OCI-LY7 (cell line): ENCODE results near the gene RNASE9. TPM values are rescaled to one million over a fixed set of nuclear protein-coding genes. Genes with fewer than 3 reads are reported as not detected.

ENCODE experiments used
- BruUV-seq: library from RNA; stranded (reverse); fragments of 400-500 nt; replicated peaks from 2 replicates; lab custom pipeline; 2021; lab: Mats Ljungman, UMichigan
- CTCF ChIA-PET: fragments of 300-600 bp; sonication (Branson Sonifier 250); formaldehyde crosslinking; loops from one replicate; lab custom pipeline; 2022; ENCODE audit warnings: antibody characterized with exemption; ENCODE audit not compliant: unreplicated experiment; lab: Charles Lee
- POLR2A ChIA-PET: fragments of 300-600 bp; sonication (Branson Sonifier 250); formaldehyde crosslinking; loops from one replicate; lab custom pipeline; 2022; ENCODE audit warnings: antibody characterized with exemption; lab: Charles Lee
- DNase-seq: peaks from one replicate; pipeline ENCODE4 v3.0.0-alpha.2; 2015; ENCODE audit warnings: low spot score
- H2AFZ ChIP-seq: fragments of 200-600 bp; sonication (generic), shearing (Covaris generic); 2 replicates; pipeline ENCODE4 v1.6.1; 2014; ENCODE audit warnings: mild to moderate bottlenecking, antibody characterized with exemption, low read length, moderate library complexity
- H3K27ac ChIP-seq: fragments of 200-600 bp; sonication (generic); 2 replicates; pipeline ENCODE4 v1.5.1; 2014; ENCODE audit warnings: mixed run types, low read depth, mild to moderate bottlenecking, moderate library complexity, low read length, inconsistent platforms; ENCODE audit not compliant: poor library complexity, severe bottlenecking
- H3K36me3 ChIP-seq: fragments of 200-600 bp; sonication (generic); 2 replicates; pipeline ENCODE4 v1.6.1; 2014; ENCODE audit warnings: mild to moderate bottlenecking, antibody characterized with exemption, low read length, moderate library complexity, mixed read lengths; ENCODE audit not compliant: insufficient read depth
- H3K4me1 ChIP-seq: fragments of 200-600 bp; sonication (generic); 2 replicates; pipeline ENCODE4 v1.5.1; 2014; ENCODE audit warnings: mild to moderate bottlenecking, low read length; ENCODE audit not compliant: insufficient read depth, poor library complexity, severe bottlenecking
- H3K4me2 ChIP-seq: fragments of 200-600 bp; sonication (generic); 2 replicates; pipeline ENCODE4 v1.6.1; 2014; ENCODE audit warnings: mild to moderate bottlenecking, low read length
- H3K4me3 ChIP-seq: fragments of 200-600 bp; sonication (generic); 2 replicates; pipeline ENCODE4 v1.5.1; 2014; ENCODE audit warnings: mild to moderate bottlenecking, low read depth, low read length; ENCODE audit not compliant: poor library complexity, severe bottlenecking
- H3K79me2 ChIP-seq: fragments of 200-600 bp; sonication (generic); 2 replicates; pipeline ENCODE4 v1.6.1; 2016; ENCODE audit warnings: low read depth, mild to moderate bottlenecking, low read length, moderate library complexity, mixed read lengths; ENCODE audit not compliant: insufficient read depth
- H3K9me2 ChIP-seq: fragments of 200-600 bp; sonication (generic); 2 replicates; pipeline ENCODE4 v1.6.1; 2016; ENCODE audit warnings: mild to moderate bottlenecking, low read length, mixed read lengths; ENCODE audit not compliant: insufficient read depth
- H3K9me3 ChIP-seq: fragments of 200-600 bp; sonication (generic); 2 replicates; pipeline ENCODE4 v1.6.1; 2014; ENCODE audit warnings: mild to moderate bottlenecking, mixed run types, low read length, mixed read lengths
- H4K20me1 ChIP-seq: fragments of 200-600 bp; sonication (generic); 2 replicates; pipeline ENCODE4 v1.6.1; 2014; ENCODE audit warnings: mild to moderate bottlenecking, antibody characterized with exemption, low read length, moderate library complexity, mixed read lengths; ENCODE audit not compliant: insufficient read depth
- EZH2phosphoT487 ChIP-seq: fragments of 200-600 bp; sonication (generic); IDR thresholded peaks from 2 replicates; pipeline ENCODE4 v1.6.1; 2018; ENCODE audit warnings: low read depth, borderline replicate concordance, mild to moderate bottlenecking, mixed run types, antibody characterized with exemption, low read length, moderate library complexity, mixed read lengths
- intact Hi-C: fragments of 100-400 bp; cut with micrococcal nuclease; formaldehyde crosslinking; loops from one replicate; pipeline ENCODE4 v1.10.0; 2022; ENCODE audit not compliant: unreplicated experiment
- total RNA-seq, 2 experiments: library from RNA; depleted of rRNA in 1 of 2; stranded (reverse); fragments of >200 nt in 1 of 2; shearing (Covaris generic) in 1 of 2; gene quantifications; 2 replicates each; pipeline ENCODE4 v1.2.3, GENCODE V29; 2014 to 2022
- TF ChIP-seq, protein P1 (sequence below): fragments of 200-600 bp; sonication (generic); conservative IDR thresholded peaks from 2 replicates; pipeline ENCODE4 v1.5.1; 2014; ENCODE audit warnings: mild to moderate bottlenecking, antibody characterized with exemption, low read length, moderate library complexity, mixed read lengths

The RNASE9 gene
- total RNA-seq, 2 experiments from 2014 or later: not detected

DNA sequence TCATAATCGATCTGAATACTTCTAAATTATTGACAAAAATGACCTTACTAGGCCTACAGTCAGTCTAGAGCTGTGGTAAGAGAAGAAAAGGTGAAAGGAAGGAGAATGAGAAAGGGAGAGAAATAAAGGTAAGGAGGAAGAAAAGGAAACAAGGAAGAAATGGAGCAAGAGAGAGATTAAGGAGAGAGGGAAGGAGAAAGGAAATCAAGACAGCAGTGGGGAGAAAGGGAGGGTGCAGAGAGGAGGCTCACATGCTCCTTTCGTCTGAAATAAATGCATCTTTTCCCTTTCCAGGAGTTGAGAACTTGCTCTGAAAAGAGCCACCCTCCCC lies 3.7 kb downstream of the RNASE9 start:
- no peak for DNase-seq
- intact Hi-C loops: no loop called here
- POLR2A ChIA-PET: interaction anchor here (1.0 kb wide), 1 partner anchor 650 kb away, joined by 3 read pairs; no protein-coding TSS in a partner anchor
- H3K4me1 ChIP-seq: no peaks in the 10 kb centered on the region
- no peaks in the 10 kb centered on the region for H3K79me2 ChIP-seq
- H4K20me1 ChIP-seq: no peaks in the 10 kb centered on the region
- no peaks in the 10 kb centered on the region for H3K36me3 ChIP-seq
- BruUV-seq: no TSS peak
- no peak overlapping the region for H3K27ac ChIP-seq
- H3K9me2 ChIP-seq: no peaks in the 10 kb centered on the region
- TF ChIP-seq EZH2phosphoT487: no peak
- TF ChIP-seq, protein P1, sequence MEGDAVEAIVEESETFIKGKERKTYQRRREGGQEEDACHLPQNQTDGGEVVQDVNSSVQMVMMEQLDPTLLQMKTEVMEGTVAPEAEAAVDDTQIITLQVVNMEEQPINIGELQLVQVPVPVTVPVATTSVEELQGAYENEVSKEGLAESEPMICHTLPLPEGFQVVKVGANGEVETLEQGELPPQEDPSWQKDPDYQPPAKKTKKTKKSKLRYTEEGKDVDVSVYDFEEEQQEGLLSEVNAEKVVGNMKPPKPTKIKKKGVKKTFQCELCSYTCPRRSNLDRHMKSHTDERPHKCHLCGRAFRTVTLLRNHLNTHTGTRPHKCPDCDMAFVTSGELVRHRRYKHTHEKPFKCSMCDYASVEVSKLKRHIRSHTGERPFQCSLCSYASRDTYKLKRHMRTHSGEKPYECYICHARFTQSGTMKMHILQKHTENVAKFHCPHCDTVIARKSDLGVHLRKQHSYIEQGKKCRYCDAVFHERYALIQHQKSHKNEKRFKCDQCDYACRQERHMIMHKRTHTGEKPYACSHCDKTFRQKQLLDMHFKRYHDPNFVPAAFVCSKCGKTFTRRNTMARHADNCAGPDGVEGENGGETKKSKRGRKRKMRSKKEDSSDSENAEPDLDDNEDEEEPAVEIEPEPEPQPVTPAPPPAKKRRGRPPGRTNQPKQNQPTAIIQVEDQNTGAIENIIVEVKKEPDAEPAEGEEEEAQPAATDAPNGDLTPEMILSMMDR: no peak
- CTCF ChIA-PET: no interaction called here
- H3K9me3 ChIP-seq: no peaks in the 10 kb centered on the region
- no peak overlapping the region for H2AFZ ChIP-seq
- no peak overlapping the region for H3K4me2 ChIP-seq
- no peak overlapping the region for H3K4me3 ChIP-seq

DNA sequence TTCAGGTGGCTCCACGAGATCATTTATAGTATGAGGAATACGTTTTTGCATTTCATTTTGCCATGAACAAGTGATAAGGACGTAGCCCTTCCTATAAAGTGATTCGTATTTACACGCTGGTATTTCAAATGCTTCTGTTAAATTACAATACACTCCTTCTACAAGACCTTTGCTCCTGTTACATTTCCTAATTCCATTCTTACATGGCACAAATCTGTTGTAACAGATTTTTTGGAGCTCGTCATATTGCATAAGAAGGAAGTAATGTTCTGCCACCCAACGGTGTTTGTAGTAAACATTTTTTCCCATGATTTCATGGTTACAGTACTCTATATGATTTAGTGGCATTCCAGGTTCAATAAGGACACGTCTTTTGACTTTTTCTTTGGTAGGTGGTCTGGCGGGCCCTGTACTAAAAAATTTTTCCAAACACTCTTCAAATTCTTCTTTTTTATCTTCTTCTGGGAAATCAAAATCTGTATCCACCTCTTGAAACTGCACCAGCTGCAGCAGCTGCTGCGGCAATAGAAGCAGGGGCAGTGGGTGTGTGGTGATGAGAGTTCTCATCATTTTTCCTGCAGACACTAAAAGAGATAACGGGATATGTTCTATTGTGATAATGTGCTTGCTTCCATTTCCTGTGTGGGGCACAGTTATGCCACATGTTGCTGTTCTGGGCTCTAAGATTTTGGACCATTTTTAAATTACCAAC lies 4.2 kb downstream of the RNASE9 start:
- Histone ChIP-seq H3K9me3 (no peaks in the 10 kb centered on the region), H3K4me1 (no peaks in the 10 kb centered on the region), H3K36me3 (no peaks in the 10 kb centered on the region), H3K4me3 (no peak overlapping the region), H2AFZ (no peak overlapping the region), H4K20me1 (no peaks in the 10 kb centered on the region), H3K27ac (no peak overlapping the region), H3K79me2 (no peaks in the 10 kb centered on the region), H3K4me2 (no peak overlapping the region), H3K9me2 (no peaks in the 10 kb centered on the region)
- ChIA-PET POLR2A (interaction anchor here (1.0 to 1.3 kb wide), 2 partner anchors 26 to 649 kb away, joined by 3 to 5 read pairs; no protein-coding TSS in a partner anchor), CTCF (no interaction called here)
- DNase-seq: no peak
- intact Hi-C loops: no loop called here
- no TSS peak for BruUV-seq
- no peak for TF ChIP-seq EZH2phosphoT487
- TF ChIP-seq, protein P1: no peak

DNA sequence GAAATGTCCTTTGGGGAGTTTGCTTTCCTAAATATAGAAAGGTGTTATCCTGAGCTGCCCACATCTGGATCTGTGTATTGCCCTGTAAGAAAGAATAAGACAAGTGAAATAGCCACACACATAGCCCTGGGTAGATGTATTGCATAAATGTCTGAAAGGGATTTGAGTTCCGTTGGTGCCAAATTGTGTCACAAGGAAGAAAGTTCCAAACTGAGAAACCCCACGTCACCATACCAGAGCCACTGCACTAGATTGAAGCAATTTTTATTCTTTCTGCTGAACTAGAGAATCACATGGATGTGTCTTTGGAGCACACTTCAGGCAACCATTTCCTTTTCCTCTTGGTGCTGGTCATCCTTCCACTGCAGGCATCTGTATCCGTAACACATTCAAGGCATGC lies 5.0 kb downstream of the RNASE9 start:
- H3K27ac ChIP-seq: no peak overlapping the region
- H3K36me3 ChIP-seq: no peaks in the 10 kb centered on the region
- H3K9me3 ChIP-seq: no peaks in the 10 kb centered on the region
- no peaks in the 10 kb centered on the region for H3K4me1 ChIP-seq
- no peak overlapping the region for H3K4me2 ChIP-seq
- H4K20me1 ChIP-seq: no peaks in the 10 kb centered on the region
- ChIA-PET POLR2A (interaction anchor here (1.3 kb wide), 1 partner anchor 27 kb away, joined by 5 read pairs; no protein-coding TSS in a partner anchor), CTCF (no interaction called here)
- H3K79me2 ChIP-seq: no peaks in the 10 kb centered on the region
- no peak overlapping the region for H3K4me3 ChIP-seq
- no peak for DNase-seq
- TF ChIP-seq, protein P1: no peak
- TF ChIP-seq EZH2phosphoT487: no peak
- no peaks in the 10 kb centered on the region for H3K9me2 ChIP-seq
- intact Hi-C loops: no loop called here
- BruUV-seq: no TSS peak
- H2AFZ ChIP-seq: no peak overlapping the region
